ENCODE measurements around the gene EME2. TPM values are rescaled to one million over a fixed set of nuclear protein-coding genes. Genes with fewer than 3 reads are reported as not detected.

Gene EME2
- total and polyA plus RNA-seq, 2 donors (not counting 1 experiment from before 2014, with no cell fraction given), result 34.6 to 42.5 TPM

GRCh38 chr16:1723450-1724147 lies 49.0 kb upstream of the EME2 start:
- CTCF ChIA-PET, result interaction anchor here (0.6 to 1.9 kb wide), 5 partner anchors 9 to 138 kb away, joined by 3 to 9 read pairs (median 3); no protein-coding TSS in a partner anchor
- 85% methylated on average over 2 of the region's 6 CpGs for WGBS (ENCODE audit: insufficient coverage)
- Histone ChIP-seq H4K20me1 (ENCODE audit: control insufficient read depth, insufficient read depth, low read length, poor library complexity, severe bottlenecking) (peaks cover 49% of the 10 kb centered on the region), H3K4me2 (replicated peaks; ENCODE audit: low read depth, low read length, poor library complexity, severe bottlenecking) (peak overlapping the region; percentile 55), H3K36me3 (replicated peaks in 1 of 2; ENCODE audit: control extremely low read depth in 1 of 2, control insufficient read depth in 1 of 2, extremely low read depth in 1 of 2, insufficient read depth in 2 of 2, low read length in 1 of 2) (peaks cover 0 to 30% of the 10 kb centered on the region in 2 experiments), H3K79me2 (ENCODE audit: control insufficient read depth, insufficient read depth, low read length) (peaks cover 89% of the 10 kb centered on the region), H2AFZ (ENCODE audit: insufficient read depth, low read depth, low read length, poor library complexity, severe bottlenecking) (no peak overlapping the region), H3K27me3 (replicated peaks in 1 of 4; ENCODE audit: control extremely low read depth in 1 of 4, control insufficient read depth in 3 of 4, insufficient read depth in 4 of 4, low read length in 3 of 4) (no peaks in the 10 kb centered on the region), H3K9me3 (ENCODE audit: control extremely low read depth in 1 of 3, control insufficient read depth in 2 of 3, insufficient read depth in 1 of 3, low read length in 2 of 3) (no peaks in the 10 kb centered on the region), H3K4me3 (ENCODE audit: control extremely low read depth in 1 of 5, extremely low read depth in 1 of 5, insufficient read depth in 1 of 5, low read depth in 2 of 5, low read length in 4 of 5) (no peak overlapping the region), H3K4me1 (ENCODE audit: control insufficient read depth in 2 of 2, insufficient read depth in 2 of 2, low read length in 2 of 2) (peaks cover 53 to 78% of the 10 kb centered on the region in 2 donors), H3K27ac (ENCODE audit: low read length in 2 of 2) (peak overlapping the region; percentile 51 to 55), H3K9ac (ENCODE audit: low read length) (no peak overlapping the region)
- intact Hi-C loops (cut with micrococcal nuclease), result loop anchor here (1.0 kb wide), 1 partner anchor 17 kb away; the partner anchor contains the start of gene MAPK8IP3
- peak; percentile 74 for DNase-seq
- H3K9me3 Mint-ChIP-seq (ENCODE audit: insufficient read depth), result no peaks in the 10 kb centered on the region
- POLR2A ChIA-PET, result no interaction called here
- peak; percentile 46 for ATAC-seq (ENCODE audit: low read depth)
- peak overlapping the region; percentile 52 for H3K4me3 Mint-ChIP-seq
- H3K4me1 Mint-ChIP-seq, result peaks cover 51% of the 10 kb centered on the region
- peak overlapping the region; percentile 76 for H3K27ac Mint-ChIP-seq
- TF ChIP-seq, protein P1, sequence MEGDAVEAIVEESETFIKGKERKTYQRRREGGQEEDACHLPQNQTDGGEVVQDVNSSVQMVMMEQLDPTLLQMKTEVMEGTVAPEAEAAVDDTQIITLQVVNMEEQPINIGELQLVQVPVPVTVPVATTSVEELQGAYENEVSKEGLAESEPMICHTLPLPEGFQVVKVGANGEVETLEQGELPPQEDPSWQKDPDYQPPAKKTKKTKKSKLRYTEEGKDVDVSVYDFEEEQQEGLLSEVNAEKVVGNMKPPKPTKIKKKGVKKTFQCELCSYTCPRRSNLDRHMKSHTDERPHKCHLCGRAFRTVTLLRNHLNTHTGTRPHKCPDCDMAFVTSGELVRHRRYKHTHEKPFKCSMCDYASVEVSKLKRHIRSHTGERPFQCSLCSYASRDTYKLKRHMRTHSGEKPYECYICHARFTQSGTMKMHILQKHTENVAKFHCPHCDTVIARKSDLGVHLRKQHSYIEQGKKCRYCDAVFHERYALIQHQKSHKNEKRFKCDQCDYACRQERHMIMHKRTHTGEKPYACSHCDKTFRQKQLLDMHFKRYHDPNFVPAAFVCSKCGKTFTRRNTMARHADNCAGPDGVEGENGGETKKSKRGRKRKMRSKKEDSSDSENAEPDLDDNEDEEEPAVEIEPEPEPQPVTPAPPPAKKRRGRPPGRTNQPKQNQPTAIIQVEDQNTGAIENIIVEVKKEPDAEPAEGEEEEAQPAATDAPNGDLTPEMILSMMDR (IDR thresholded peaks at IDR 0.05), result peak; percentile 96
- TF ChIP-seq EZH2 (IDR thresholded peaks at IDR 0.05; ENCODE audit: borderline replicate concordance, insufficient read depth, low read depth, low read length, poor library complexity, severe bottlenecking), result no peak
- no peaks in the 10 kb centered on the region for H3K27me3 Mint-ChIP-seq

GRCh38 chr16:1724491-1724890 lies 48.1 kb upstream of the EME2 start:
- intact Hi-C loops (cut with micrococcal nuclease), result no loop called here
- peaks cover 44% of the 10 kb centered on the region for H3K4me1 Mint-ChIP-seq
- H3K9me3 Mint-ChIP-seq (ENCODE audit: insufficient read depth), result no peaks in the 10 kb centered on the region
- no peak overlapping the region for H2AFZ ChIP-seq (ENCODE audit: insufficient read depth, low read depth, low read length, poor library complexity, severe bottlenecking)
- H3K9me3 ChIP-seq (ENCODE audit: control extremely low read depth in 1 of 3, control insufficient read depth in 2 of 3, insufficient read depth in 1 of 3, low read length in 2 of 3), result no peaks in the 10 kb centered on the region
- TF ChIP-seq, protein P1 (IDR thresholded peaks at IDR 0.05), result no peak
- no peak for TF ChIP-seq EZH2 (IDR thresholded peaks at IDR 0.05; ENCODE audit: borderline replicate concordance, insufficient read depth, low read depth, low read length, poor library complexity, severe bottlenecking)
- H3K27me3 Mint-ChIP-seq, result no peaks in the 10 kb centered on the region
- H3K27ac Mint-ChIP-seq, result no peak overlapping the region
- ChIA-PET POLR2A (interaction anchor here (0.6 kb wide), 1 partner anchor 8 kb away, joined by 6 read pairs; no protein-coding TSS in a partner anchor), CTCF (interaction anchor here (0.6 to 1.9 kb wide), 3 partner anchors 9 to 910 kb away, joined by 3 to 9 read pairs (median 3); no protein-coding TSS in a partner anchor)
- H3K4me2 ChIP-seq (replicated peaks; ENCODE audit: low read depth, low read length, poor library complexity, severe bottlenecking), result peak overlapping the region; percentile 8
- peaks cover 58% of the 10 kb centered on the region for H4K20me1 ChIP-seq (ENCODE audit: control insufficient read depth, insufficient read depth, low read length, poor library complexity, severe bottlenecking)
- no peak overlapping the region for H3K9ac ChIP-seq (ENCODE audit: low read length)
- H3K4me3 Mint-ChIP-seq, result no peak overlapping the region
- H3K79me2 ChIP-seq (ENCODE audit: control insufficient read depth, insufficient read depth, low read length), result peaks cover 88% of the 10 kb centered on the region
- no peaks in the 10 kb centered on the region for H3K27me3 ChIP-seq (replicated peaks in 1 of 4; ENCODE audit: control extremely low read depth in 1 of 4, control insufficient read depth in 3 of 4, insufficient read depth in 4 of 4, low read length in 3 of 4)
- no peak overlapping the region for H3K27ac ChIP-seq (ENCODE audit: low read length in 2 of 2)
- 96% methylated on average over 8 of the region's 12 CpGs for WGBS (ENCODE audit: insufficient coverage)
- H3K36me3 ChIP-seq (replicated peaks in 1 of 2; ENCODE audit: control extremely low read depth in 1 of 2, control insufficient read depth in 1 of 2, extremely low read depth in 1 of 2, insufficient read depth in 2 of 2, low read length in 1 of 2), result peaks cover 0 to 37% of the 10 kb centered on the region in 2 experiments
- peaks cover 45 to 69% of the 10 kb centered on the region in 2 donors for H3K4me1 ChIP-seq (ENCODE audit: control insufficient read depth in 2 of 2, insufficient read depth in 2 of 2, low read length in 2 of 2)
- ATAC-seq (ENCODE audit: low read depth) (no peak), DNase-seq (no peak)
- H3K4me3 ChIP-seq (ENCODE audit: control extremely low read depth in 1 of 5, extremely low read depth in 1 of 5, insufficient read depth in 1 of 5, low read depth in 2 of 5, low read length in 4 of 5), result no peak overlapping the region

All from B cell (primary cell).